NCI-H345 (cell line): Measurements from ENCODE around the gene INTS4.
"Not testable (repeated sequence)": the region's sequence is repeated elsewhere in the genome, so short reads cannot be mapped to it uniquely, and the experiment has no call there.

Source experiments
- DNase-seq: peaks from one replicate; lab custom pipeline; 2025; lab: John Stamatoyannopoulos, UW

The INTS4 gene, protein sequence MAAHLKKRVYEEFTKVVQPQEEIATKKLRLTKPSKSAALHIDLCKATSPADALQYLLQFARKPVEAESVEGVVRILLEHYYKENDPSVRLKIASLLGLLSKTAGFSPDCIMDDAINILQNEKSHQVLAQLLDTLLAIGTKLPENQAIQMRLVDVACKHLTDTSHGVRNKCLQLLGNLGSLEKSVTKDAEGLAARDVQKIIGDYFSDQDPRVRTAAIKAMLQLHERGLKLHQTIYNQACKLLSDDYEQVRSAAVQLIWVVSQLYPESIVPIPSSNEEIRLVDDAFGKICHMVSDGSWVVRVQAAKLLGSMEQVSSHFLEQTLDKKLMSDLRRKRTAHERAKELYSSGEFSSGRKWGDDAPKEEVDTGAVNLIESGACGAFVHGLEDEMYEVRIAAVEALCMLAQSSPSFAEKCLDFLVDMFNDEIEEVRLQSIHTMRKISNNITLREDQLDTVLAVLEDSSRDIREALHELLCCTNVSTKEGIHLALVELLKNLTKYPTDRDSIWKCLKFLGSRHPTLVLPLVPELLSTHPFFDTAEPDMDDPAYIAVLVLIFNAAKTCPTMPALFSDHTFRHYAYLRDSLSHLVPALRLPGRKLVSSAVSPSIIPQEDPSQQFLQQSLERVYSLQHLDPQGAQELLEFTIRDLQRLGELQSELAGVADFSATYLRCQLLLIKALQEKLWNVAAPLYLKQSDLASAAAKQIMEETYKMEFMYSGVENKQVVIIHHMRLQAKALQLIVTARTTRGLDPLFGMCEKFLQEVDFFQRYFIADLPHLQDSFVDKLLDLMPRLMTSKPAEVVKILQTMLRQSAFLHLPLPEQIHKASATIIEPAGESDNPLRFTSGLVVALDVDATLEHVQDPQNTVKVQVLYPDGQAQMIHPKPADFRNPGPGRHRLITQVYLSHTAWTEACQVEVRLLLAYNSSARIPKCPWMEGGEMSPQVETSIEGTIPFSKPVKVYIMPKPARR

DNA sequence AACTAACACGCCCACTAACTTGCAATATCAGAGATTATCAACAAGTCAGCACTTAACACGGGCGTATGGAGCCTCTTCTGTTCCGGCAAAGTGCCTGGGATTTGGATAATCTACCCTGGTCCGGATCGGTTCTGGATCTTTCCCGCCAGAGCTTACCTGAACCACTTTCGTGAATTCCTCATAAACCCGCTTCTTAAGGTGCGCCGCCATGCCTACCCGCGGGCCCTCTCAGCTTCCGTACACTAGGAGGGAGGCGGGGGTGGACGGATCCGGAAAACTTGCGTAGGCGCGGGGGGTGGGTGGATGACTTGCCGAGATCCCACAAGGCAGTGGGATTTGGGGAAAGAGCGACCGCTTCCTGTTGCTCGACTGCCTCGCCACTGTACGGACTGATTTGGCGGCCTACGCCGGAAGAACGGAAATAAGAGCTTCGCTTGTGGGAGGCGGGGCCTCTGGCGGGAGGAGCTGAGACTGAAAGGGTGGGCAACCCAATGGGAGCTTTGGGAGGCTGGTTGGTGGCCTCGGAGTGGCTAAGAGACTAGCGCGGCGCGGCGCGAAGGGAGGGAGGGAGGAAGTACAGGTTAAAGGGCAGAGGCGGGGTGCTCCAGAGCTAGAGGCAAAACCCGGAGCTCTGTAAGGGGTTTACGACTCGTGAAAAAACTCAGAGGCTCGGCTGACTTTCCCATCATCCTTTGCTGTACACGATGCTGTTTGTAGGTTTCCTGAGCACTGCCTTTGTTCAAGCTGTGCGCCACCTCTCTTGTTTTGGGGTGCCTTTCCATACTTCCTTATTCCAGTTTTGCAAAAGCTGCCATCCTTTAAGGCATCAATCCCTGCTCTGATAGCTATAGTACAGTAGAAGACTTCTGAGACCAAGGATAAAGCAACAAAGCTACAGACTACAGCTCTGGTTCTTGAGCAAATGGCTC, at the start of gene INTS4:
INTS4 (minus strand) TSS at position 235 of the 929 bp plus-strand sequence; CDS start at position 210, 25 bp downstream.
- peak; percentile 100 for DNase-seq

GRCh38 chr11:78041843-78042440, 47.5 kb upstream of the INTS4 start:
- DNase-seq = no peak

DNA sequence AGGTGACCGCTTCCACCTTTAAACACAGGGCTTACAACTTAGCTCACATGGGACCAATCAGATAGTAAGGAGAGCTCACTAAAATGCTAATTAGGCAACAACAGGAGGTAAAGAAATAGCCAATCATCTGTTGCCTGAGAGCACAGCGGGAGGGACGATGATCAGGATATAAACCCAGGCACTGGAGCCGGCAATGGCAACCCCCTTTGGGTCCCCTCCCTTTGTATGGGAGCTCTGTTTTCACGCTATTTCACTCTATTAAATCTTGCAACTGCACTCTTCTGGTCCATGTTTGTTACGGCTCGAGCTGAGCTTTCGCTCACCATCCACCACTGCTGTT, 46.9 kb upstream of the INTS4 start:
- DNase-seq = not testable (repeated sequence)

DNA sequence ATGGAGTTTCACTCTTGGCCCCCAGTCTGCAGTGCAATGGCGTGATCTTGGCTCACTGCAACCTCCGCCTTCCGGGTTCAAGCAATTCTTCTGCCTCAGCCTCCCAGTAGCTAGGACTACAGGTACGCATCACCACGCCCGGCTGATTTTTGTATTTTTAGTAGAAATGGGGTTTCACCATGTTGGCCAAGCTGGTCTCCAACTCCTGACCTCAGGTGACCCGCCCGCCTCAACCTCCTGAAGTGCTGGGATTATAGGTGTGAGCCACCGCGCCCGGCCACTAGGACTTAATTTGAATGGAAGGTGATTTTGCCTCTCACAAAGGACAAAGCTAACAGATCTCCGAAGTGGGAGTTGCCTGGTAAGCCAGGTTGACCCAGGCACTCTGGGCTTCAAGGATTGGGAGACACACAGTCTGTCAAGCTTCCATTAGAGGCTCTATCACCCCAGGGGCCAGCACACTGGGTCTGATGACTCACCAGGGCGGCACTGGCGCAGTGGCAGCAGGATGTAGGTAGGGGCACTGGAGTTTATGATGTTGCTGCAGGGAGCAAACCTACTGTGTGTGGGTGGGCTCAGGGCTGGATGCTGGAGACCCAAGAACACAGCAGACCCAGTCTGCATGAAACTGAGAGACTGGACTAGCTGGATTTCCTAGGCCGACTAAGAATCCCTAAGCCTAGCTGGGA, 46.4 kb upstream of the INTS4 start:
- peak; percentile 16 for DNase-seq

- DNase-seq = peak; percentile 69
Observed at GRCh38 chr11:78039919-78040671, 45.6 kb upstream of the INTS4 start.

- DNase-seq = no peak
Observed at GRCh38 chr11:78039391-78039918, 45.0 kb upstream of the INTS4 start.

DNA sequence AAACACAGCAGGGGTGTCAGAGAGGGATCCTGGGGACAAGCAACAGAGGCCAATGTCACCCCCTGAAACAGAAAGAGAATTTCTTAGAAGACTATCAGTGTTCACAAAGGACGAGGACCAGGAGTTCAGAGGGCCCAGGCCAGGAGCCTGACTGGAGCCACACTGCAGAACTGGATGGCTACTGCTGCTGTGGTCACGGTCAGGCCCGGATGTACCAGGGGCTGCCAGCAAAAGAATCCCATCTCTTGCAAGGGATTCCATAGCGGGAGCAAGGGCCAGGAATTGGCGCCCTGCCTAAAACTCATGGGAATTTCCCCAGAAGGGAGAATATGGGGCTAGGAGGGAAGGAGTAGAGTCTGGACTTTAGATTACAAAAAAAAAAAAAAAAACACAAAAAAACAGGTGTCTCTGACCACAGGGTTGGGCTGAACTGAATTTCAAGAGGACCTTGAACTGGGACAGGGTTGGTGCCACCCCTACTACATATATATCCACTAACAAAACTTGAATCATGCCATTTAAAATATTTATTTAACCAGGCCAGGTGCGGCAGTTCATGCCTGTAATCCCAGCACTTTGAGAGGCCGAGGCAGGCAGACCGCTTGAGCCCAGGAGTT, 44.3 kb upstream of the INTS4 start:
- no peak for DNase-seq

- no peak for DNase-seq
Observed at GRCh38 chr11:78037825-78038620, 43.6 kb upstream of the INTS4 start.

DNA sequence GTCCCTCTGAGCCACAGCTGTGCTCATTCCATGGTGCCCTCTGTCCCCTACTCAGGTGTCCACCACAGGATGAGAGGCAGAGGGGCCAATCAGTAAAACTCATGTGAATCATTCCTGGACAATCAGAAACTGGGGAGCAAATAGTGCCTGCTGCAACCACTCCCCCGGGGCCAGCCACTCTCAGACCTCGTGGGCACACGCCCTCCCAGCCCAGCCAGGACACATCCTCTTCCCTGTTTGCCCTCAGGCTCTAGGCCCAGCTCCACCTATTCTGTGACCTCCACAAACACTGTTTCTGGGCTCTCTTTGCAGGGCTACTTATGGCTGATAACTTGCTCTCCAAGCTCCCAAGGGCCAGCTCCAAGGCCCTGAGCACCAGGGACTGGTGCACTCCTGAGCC, 42.6 kb upstream of the INTS4 start:
- no peak for DNase-seq

GRCh38 chr11:78036313-78036712, 41.8 kb upstream of the INTS4 start:
- no peak for DNase-seq

DNA sequence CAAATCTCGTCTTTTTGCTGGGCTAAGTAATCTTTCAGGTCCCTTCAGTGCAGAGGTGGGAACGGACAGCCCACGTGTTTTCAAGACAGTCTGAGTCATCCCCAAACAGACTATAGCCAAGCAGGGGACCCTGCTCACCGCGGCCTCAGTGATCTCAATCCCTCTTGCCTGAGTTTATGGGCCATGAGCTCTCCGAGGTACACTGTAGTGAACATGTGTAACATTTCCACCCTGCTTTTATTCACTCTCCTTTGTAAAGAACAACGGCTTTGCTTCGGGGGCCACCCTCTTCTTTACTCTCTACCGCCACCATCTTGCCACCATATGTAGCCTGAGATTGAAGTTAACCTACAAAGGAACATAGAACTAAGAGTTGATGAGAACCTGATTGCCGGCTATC, 40.2 kb upstream of the INTS4 start:
- DNase-seq = no peak

- DNase-seq = no peak
Observed at GRCh38 chr11:78033040-78033439, 38.6 kb upstream of the INTS4 start.

GRCh38 chr11:78032090-78032489, 37.6 kb upstream of the INTS4 start:
- no peak for DNase-seq

DNA sequence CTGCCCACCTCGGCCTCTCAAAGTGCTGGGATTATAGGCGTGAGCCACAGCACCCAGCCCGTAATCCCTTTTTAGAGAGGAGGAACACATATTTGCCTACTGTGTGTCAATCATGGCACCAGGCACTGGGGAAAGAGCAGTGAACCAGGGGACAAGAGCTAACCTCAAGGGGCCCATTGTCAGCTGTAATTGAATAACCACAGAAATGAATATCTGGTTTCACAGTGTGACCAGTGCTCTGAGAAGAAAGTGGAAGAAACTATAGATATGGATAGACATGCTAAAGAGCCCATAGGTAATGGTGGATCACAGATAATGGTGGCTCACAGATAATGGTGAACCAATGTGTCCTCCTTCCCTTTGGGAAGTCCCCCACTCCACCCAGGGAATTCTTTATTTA, 37.2 kb upstream of the INTS4 start:
- no peak for DNase-seq

- peak; percentile 99 for DNase-seq
Observed at GRCh38 chr11:78030429-78031325, 36.2 kb upstream of the INTS4 start.

DNA sequence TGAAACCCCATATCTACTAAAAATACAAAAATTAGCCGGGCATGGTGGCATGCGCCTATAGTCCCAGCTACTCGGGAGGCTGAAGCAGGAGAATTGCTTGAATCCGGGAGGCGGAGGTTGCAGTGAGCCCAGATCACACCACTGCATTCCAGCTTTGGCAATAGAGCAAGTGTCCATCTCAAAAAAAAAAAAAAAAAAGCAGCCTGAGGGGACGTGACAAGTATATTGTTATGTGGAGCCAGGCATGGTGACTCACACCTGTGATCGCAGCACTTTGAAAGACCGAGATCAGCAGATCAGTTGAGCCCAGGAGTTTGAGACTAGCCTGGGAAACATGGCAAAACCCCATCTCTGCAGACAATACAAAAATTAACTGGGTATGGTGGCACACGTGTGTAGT, 34.0 kb upstream of the INTS4 start:
- not testable (repeated sequence) for DNase-seq

DNA sequence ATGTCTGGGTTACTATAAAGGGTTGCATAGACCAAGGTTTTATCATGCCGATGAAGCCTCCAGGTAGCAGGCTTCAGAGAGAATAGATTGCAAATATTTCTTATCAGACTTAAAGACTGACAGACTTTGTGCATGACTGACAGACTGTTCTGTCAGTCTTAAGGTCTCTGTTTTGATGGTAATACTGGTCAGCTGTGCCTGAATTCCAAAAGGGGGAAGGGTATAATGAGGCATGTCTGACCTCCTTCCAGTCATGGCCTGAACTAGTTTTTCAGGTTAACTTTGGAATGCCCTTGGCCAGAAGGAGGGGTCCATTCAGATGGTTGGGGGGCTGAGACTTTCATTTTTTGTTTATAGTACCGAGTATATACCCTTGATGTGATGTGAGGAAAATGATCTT, 33.3 kb upstream of the INTS4 start:
- DNase-seq = no peak

- DNase-seq = no peak
Observed at GRCh38 chr11:78025378-78025777, 30.9 kb upstream of the INTS4 start.
